Activated naive CD8-positive, alpha-beta T cell treated with anti-CD3 and anti-CD28 coated beads, Interleukin-2, amount 50 U/mL, for 16 hours (primary cell): ENCODE results near the gene ZBTB7B.

Experiments used
- DNase-seq: peaks from one replicate; pipeline ENCODE4 v3.0.0-alpha.2; 2020; ENCODE audit warnings: low read depth, low spot score

Gene ZBTB7B

DNA sequence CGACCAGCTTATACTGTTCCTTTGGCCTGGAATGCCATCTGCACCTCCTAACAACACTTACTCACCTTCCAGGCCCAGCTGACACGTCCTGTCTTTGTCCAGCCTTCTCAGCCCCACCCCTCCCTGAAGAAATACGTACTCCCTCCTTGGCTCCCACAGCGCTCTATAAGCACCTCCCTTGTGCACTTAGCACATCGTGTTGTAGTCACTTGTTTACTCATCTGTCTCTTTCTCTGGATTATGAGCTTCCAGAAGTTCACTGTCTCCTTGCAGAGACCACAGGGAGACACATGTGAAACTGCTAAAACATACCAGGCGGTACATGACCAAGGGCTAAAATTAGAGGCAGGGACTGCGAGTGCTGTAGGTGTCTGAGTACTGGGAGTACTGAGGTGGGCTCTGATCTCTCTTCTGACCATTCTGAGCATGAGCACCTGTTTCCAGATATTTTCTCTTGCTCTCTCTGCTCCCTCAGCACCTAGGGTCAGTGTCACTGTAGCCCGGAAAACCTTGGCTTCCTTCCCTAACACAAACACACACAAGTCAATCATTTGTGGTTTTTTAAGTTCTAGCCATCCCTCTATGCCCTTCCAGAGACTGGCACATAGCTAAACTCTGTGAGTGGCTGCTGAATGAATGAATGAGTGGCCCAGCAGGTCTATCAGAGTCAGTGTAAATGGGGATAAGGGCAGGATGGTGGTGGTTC is 36.2 kb downstream of the ZBTB7B start:
- no peak for DNase-seq

DNA sequence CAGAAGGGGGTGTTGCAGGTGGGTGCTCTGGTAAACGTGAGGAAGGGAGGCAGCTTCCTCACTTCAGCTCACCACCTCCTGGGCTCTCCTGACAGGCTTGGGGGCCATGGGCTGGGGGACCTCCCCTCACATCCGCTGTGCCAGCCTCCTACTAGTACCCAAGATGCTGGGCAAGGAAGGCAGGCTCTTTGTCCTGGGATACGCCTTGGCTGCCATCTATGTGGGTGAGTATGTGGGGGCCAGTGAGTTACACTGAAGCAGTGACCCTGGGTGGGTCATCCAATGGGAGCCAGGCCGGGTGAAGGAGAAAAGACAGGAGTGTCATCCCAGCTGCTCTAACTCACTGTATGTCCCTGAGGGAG is 36.7 kb downstream of the ZBTB7B start:
- no peak for DNase-seq

GRCh38 chr1:155040358-155041093 is 37.9 kb downstream of the ZBTB7B start:
- no peak for DNase-seq

- no peak for DNase-seq
Measured at GRCh38 chr1:155042789-155043188, 40.2 kb downstream of the ZBTB7B start.

DNA sequence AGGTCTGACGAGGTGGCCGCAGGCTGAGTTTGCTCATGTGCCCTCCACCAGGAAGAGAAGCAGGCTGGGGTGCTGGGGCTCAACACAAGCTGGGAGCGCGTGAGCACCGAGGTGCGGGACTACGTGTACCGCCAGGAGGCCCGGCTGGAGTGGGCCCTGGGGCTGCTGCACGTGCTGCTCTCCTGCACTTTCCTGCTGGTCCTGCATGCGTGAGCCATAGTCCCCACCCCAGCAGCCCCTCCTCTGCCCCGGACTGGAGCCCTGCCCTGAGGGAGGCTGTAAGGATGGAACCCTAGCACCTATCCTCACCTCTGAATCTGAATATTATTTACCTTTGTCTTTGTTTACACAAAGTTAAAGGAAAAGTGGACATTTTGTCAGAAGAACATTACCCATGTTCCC is 40.7 kb downstream of the ZBTB7B start:
- DNase-seq: no peak

- no peak for DNase-seq
Measured at GRCh38 chr1:155043793-155044192, 41.2 kb downstream of the ZBTB7B start.

GRCh38 chr1:155044365-155044764 is 41.8 kb downstream of the ZBTB7B start:
- no peak for DNase-seq

DNA sequence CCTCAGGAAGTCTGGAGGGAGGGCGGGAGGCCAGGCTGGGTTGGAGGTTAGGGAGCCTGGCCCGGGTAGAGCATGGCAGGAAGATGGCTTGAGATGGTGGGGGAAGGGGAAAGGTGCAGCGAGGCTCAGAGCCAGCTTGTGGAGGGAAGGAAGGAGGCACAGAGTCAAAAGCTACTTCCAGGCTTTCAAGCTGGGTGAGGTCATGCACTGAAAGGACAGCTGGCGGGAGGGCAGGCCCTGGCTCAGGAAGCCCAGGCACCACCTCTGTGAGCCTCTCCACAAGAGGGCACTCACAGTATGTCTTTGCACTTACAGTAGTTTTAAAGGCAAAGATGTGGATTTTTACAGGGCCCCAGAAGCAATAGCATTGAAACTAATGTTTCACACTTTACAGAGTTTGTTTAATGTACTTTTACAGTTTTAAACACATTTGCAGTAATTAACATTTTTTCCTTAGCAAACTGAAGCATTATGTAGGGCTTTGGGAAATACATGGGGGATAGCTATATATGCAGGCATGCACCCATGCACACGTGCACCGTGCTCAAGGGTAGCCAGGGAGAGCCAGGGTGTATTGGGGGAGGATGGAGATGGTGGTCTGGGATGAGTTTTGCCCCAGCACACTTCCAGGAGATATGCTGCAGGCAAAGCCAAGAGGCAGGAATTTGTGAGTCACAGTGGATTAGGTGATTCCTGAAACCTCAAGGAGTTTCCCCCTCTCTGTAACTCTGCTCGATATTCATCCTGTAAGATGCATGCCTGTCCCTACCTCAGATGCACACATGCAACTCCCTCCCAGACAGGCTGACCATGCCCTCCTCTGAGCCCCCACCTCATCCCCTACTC is 42.4 kb downstream of the ZBTB7B start:
- no peak for DNase-seq

DNA sequence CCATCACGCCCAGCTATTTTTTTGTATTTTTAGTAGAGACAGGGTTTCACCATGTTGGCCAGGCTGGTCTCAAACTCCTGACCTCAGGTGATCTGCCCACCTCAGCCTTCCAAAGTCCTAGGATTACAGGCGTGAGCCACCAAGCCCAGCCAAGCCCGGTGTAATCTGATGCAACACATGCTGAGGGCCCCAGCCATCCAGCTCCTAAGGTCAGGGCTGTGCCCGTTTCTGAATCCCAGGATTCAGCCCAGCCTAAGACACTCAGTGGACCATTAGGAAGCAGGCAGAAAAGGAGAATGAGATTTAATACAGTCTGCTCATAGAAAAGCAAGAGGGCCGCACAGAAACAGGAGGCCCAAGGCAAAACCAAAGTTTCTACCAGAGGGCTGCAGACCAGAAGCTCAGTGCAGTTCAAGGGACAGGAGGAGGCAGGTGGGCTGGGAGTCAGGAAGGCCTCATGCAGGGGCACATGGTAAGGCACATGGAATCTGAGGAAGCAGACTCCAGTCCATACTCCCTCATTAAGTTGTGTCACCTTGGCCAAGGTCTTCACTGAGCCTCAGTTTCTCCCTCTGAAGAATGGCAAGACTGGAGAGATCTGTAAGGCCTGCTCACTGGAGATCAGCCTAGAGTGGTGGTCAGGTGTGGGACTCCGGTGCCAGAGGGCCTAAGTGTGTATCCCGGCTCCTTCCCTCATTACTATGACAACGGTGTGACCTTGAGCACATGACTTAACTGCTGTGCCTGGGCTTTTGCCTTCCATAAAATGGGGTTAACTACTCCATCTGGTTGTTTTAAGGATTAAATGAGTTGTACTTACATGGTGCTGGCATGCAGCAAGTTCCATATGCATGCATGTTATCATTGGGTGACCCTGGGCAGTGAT is 46.1 kb downstream of the ZBTB7B start:
- no peak for DNase-seq

- DNase-seq: no peak
Measured at GRCh38 chr1:155049651-155050559, 47.3 kb downstream of the ZBTB7B start.

- peak; percentile 37 for DNase-seq
Measured at GRCh38 chr1:155050560-155051341, 48.1 kb downstream of the ZBTB7B start, which contains the start of gene ADAM15. Gene ADAM15, plus strand, starts transcription at chr1:155051316. Its CDS starts 71 bp downstream, at chr1:155051387.

GRCh38 chr1:155051342-155051776 is 48.8 kb downstream of the ZBTB7B start:
- DNase-seq: no peak

GRCh38 chr1:155051777-155052398 is 49.3 kb downstream of the ZBTB7B start:
- no peak for DNase-seq

DNA sequence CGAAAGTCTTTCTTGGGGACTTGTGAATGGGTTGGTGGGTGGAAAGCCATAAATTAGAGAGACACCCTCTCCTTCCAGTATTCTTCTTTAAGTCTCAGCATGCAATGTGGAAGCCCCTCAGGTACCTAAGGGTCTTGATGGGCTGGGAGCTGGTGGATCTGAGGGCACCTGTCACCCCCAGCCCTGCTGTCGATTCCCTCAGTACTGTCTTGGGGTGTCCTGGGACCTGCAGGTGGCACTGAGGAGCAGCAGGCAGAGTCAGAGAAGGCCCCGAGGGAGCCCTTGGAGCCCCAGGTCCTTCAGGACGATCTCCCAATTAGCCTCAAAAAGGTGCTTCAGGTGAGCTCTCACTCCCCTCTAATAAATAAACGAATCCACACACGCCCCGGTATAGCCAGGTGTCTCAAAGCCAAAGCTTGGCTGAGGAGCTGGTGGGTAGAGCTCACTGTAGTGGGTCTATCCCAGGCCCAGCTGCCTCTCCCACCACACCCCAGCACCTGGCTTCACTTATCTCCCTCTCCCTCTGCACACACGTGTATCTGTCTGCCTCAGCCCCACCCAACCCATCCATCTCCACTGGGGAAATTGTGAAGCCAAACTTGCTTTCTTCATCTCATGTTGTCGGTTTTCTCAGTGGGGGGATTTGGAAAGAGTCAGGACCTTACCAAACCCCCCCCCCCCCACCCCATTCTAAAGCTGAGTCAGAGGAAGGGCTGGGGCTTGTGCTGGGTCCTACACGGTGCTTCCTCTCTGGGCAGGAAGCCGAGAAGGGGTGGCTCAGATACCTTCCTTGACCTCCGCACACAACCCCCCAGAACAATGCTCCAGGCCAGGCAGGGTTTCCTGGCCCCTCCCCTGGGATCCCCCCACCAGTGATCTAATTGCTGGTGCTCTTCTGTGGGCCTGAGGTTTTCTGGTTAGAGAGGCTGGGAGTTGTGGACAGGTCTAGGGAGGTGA is 50.1 kb downstream of the ZBTB7B start:
- no peak for DNase-seq

DNA sequence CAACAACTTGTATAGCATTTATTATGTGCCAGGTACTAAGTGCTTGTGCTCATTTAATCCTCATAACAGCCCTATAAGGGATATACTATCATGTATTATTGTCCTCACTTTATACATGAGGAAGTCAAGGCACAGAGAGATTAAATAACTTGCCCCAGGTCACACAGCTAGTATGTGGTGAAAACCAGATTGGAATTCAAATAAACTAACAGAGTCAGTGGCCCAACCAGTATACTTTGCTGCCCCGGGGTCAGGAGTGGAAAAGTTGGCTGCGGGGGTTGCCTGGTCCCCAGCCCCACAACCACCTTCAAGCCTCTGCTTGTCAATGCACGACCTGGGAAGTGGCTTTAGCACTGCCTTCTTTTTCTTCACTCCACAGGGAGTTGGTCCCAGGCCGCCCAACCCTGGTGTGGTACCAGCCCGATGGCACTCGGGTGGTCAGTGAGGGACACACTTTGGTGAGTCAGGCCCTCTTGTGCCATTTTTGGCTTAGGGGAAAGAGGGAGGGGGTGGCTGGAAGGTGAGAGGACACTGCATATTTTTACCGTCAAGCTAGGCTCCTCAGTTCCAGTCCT is 51.0 kb downstream of the ZBTB7B start:
- no peak for DNase-seq

DNA sequence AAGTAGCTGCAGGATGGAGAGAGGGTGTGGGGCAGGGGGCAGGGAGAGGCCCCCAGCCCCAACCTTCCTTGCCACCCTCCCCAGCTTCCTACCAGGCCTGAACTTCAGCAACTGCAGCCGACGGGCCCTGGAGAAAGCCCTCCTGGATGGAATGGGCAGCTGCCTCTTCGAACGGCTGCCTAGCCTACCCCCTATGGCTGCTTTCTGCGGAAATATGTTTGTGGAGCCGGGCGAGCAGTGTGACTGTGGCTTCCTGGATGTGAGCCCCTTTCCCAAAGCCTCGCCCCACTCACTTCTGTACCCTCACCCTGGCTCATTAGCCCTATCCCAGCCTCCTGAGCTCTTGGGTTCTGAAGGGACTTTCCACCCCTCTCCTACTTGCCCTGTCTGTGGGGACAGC is 54.5 kb downstream of the ZBTB7B start:
- no peak for DNase-seq

DNA sequence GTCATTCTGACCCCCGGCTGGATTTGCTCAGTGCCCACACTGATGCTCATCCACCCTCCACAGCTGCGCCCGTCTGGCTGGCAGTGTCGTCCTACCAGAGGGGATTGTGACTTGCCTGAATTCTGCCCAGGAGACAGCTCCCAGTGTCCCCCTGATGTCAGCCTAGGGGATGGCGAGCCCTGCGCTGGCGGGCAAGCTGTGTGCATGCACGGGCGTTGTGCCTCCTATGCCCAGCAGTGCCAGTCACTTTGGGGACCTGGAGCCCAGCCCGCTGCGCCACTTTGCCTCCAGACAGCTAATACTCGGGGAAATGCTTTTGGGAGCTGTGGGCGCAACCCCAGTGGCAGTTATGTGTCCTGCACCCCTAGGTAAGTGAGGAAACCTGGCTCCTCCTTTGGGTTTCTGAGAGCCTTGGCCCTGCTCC is 55.2 kb downstream of the ZBTB7B start:
- DNase-seq: no peak
